Fibroblast of pulmonary artery (primary cell): ENCODE results near the gene SPAG8.
A peak's percentile ranks its signal among the peaks of the same experiment; 100 is the strongest.

ENCODE experiments used
- DNase-seq: peaks from one replicate; pipeline ENCODE4 v3.0.0-alpha.2; 2010; ENCODE audit warnings: low read depth
- H3K4me3 ChIP-seq: replicated peaks from 2 replicates; pipeline ENCODE4 v1.5.1; 2011; ENCODE audit warnings: low read depth, mild to moderate bottlenecking, control low read depth, low read length, moderate library complexity
- TF ChIP-seq, protein P1 (sequence below): IDR thresholded peaks from 2 replicates; pipeline ENCODE4 v1.5.1; 2011; ENCODE audit warnings: mild to moderate bottlenecking, control low read depth, low read length, inconsistent platforms; ENCODE audit errors: missing control alignments

Gene SPAG8

DNA sequence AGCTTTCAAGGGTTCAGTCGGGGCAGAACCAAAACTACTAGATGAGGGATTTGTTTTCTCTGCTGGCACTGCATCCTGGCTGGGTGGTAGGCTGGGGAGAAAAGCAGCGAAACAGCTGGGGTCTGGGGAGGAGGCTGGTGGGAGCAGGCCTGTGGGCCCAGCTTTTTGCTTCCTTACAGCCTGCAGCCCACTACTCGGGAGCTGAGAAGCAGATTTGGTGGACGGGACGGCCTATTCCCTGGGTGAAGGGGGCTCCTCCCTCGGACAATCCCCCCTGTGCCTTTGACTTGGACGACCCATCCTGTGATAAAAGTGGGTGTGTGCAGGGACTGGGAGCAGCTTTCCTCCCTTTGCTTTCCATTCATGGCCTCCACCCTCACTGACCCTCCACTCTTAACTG lies 11.5 kb downstream of the SPAG8 start:
- TF ChIP-seq, protein P1, sequence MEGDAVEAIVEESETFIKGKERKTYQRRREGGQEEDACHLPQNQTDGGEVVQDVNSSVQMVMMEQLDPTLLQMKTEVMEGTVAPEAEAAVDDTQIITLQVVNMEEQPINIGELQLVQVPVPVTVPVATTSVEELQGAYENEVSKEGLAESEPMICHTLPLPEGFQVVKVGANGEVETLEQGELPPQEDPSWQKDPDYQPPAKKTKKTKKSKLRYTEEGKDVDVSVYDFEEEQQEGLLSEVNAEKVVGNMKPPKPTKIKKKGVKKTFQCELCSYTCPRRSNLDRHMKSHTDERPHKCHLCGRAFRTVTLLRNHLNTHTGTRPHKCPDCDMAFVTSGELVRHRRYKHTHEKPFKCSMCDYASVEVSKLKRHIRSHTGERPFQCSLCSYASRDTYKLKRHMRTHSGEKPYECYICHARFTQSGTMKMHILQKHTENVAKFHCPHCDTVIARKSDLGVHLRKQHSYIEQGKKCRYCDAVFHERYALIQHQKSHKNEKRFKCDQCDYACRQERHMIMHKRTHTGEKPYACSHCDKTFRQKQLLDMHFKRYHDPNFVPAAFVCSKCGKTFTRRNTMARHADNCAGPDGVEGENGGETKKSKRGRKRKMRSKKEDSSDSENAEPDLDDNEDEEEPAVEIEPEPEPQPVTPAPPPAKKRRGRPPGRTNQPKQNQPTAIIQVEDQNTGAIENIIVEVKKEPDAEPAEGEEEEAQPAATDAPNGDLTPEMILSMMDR: no peak
- H3K4me3 ChIP-seq: no peak overlapping the region
- DNase-seq: no peak

DNA sequence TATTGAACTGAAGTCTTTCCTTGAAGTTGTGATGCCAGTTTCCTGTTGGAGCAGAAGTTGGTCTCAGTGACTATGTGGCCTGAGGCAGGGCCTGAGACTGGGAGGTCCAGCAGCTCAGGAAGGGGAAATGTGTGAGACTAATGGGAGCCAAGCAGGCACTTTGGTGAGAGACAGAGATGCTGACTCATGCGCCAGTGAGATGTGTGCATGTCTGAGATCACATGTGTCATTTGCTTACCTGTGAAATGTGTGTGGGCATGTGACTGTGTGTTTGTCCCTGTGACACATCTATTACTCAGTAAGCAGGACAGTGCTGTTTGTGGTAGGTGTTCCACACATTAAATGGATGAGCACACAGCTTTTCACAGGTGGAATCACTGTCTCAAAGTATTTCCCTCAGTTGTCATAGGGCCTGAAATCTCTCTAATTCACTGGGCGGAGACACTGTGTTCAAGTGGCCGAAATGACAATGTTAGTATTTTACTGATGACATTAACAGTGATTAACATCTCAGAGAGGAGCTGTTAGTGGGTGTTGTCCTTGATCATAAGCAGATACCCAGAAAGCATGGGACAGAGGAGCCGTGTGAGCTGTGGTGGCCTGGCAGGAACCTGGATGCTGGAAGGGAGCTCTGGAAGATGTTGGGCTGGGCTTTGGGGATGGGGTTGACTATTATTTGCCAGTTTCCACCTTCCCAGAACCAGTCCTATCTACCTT lies 13.2 kb downstream of the SPAG8 start:
- peak; percentile 29 for DNase-seq
- H3K4me3 ChIP-seq: no peak overlapping the region
- TF ChIP-seq, protein P1: no peak

DNA sequence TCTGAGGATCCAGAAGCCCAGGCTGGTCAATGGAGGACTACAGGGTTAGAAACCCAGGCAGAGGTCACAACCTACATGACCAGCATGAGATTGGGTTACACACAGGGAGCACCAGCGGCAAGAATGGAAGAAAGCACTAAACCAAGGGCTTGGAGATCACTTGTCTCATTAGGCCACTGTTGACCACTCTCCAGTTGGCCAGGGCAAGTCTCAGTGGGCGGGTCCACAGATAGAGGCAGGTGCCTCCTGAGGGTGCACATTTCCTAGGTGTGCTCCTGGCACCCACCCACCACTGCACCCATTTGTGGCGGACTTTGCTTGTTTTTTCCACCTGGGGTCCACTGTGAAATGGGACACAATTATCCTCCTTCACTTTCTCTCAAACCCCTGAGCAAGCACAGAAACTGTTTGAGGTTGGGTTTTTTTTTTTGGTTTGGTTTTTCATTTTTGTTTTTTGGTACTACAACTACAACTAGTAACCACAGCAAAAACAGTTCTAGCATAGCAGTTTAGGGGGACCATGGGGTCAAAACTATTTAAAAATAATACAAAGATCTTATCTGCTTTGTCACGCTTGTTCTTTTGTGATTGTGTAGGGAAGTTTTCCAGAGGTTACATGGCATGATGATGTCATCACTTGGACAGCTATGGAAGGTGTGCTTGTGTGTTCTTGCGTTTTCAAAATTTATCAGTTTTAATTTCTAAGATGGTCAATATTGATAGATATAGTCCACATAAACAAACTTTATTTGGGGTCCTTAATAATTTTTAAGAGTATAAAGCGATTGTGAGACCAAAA lies 14.6 kb downstream of the SPAG8 start:
- DNase-seq: no peak
- no peak overlapping the region for H3K4me3 ChIP-seq
- TF ChIP-seq, protein P1: no peak

DNA sequence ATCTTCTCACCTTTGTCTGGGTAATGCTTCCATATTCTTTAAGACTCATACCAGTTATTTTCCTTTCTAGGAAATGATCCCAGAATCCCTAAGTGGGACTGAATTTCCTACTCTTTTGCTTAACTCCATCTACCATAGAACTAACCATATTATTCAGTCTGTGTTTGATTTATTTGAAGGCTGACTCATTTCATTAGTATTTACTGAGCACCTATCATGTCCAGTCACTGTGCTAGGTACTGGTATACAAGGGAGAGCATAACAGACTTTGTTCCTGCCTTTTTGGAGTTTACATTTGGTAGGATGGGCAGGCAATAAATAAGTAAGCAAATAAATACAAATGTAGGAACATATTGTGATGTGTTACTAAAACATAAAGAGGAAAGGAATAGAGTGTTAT lies 16.4 kb downstream of the SPAG8 start:
- DNase-seq: no peak
- H3K4me3 ChIP-seq: no peak overlapping the region
- TF ChIP-seq, protein P1: no peak

DNA sequence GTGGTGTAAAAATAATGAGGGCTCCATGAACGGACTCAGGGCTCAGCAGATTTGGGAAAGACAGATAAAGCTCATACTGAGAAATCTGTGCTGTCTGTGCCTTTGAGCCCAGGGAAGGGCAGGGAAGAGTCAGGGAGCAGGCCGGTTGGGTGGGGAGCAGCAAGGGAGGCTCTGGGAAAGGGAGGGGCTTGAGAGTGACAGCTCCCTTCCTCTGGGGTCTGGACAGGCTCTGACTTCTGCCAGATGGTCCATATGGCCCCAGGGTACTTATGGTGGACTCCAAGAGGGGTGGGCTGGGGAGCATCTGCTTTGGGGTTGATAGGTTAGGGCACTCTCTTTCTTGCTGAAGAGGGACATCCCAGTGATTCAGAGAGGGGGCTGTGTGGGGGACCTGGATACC lies 18.6 kb downstream of the SPAG8 start:
- TF ChIP-seq, protein P1: no peak
- peak overlapping the region; percentile 27 for H3K4me3 ChIP-seq
- no peak for DNase-seq

DNA sequence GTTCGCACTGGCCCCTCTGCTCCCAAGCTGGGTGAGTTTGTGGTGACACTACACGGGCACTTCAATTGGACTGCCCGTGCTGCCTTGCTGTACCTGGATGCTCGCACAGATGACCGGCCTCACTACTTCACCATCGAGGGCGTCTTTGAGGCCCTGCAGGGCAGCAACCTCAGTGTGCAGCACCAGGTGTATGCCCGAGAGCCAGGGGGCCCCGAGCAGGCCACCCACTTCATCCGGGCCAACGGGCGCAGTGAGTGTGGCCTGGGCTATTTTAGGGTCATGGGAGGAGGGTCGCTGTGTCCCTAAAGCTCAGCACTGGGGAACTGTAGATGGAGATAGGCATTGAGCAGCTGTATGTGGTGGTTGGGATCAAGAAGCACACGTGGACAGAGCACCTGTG lies 19.2 kb downstream of the SPAG8 start:
- TF ChIP-seq, protein P1: no peak
- no peak for DNase-seq
- peak overlapping the region; percentile 27 for H3K4me3 ChIP-seq
